GM10847 (cell line): ENCODE measurements around the gene MAGI3.

ENCODE experiments used
- POLR2A ChIP-seq: IDR thresholded peaks from 2 replicates; pipeline ENCODE4 v1.6.1; 2011; ENCODE audit not compliant: insufficient read length; ENCODE audit errors: extremely low read depth

MAGI3 gene

DNA sequence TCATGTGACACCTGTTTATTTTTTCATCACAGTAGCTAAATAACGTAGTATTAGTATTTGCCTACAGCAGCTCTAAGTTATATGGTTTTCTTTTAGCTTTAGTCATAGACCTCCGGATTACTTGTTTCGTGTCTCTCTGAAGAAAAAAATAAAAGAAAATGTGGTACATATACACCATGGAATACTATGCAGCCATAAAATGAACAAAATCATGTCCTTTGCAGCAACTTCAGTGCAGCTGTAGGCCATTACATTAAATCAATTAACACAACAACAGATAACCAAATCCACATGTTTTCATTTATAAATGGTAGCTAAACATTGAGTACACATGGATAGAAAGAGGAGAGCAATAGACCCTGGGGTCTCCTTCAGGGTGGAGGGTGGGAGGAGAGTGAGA is 142.7 kb downstream of the MAGI3 start:
- TF ChIP-seq POLR2A = no peak

GRCh38 chr1:113534130-113534817 is 144.0 kb downstream of the MAGI3 start:
- no peak for TF ChIP-seq POLR2A

DNA sequence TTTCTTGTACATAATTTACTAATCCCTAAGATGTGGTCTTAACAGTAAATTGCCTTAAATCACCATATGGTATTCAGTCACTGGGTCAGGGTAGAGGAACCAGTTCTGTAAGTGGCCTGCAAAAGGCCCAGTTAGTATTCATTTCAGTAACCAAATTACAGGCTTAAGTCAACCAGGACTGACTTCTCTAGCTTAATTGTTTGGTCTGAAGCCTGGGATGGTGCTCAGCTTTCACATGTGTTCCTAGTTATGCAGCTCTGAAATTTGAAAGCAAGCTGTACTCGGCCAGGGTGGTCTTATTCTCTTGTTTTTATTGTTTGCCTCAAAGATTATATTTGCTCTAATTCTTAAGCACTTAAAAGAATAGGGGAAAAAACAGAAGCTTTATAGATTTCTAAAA is 144.6 kb downstream of the MAGI3 start:
- TF ChIP-seq POLR2A = no peak

- TF ChIP-seq POLR2A = no peak
These were observed 146.0 kb downstream of the MAGI3 start for GRCh38 chr1:113536182-113536780.

DNA sequence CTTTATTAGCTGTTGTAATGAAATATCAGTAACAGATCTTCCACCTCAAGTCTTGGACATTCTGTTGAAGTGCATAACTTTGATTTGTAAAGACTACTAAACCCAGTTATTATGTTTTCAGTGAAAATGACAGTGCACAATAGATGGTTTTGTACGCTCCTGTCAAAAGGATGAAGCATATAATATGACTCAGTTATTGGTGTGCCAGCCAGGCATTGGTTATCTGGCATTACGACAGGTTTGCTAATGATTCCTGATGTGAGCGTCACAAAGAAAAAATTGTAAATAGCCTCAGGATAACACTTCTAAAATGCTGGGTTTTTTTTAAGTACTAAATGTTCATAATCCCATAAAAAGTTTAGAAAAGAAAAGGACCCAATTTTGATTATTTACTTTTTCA is 147.9 kb downstream of the MAGI3 start:
- no peak for TF ChIP-seq POLR2A

GRCh38 chr1:113540335-113540734 is 150.0 kb downstream of the MAGI3 start:
- TF ChIP-seq POLR2A = no peak

DNA sequence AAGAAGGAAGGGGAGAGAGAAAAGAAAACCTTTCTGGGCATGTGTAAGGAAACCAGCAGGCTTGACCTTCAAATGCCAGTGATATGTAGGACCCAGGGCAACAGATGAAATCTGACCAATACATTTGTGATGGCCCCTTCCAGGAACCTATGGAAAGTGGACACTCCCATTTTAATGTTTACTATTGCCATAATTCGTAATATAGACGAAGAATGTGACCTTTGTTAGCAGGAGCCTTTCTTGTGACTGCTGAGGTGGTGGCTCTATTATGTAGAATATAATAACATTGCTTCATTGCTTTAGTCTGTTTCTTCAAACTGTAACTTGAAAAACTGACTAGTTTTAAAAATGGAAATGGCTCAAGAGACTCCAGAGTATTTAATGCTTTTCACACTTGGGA is 150.8 kb downstream of the MAGI3 start:
- no peak for TF ChIP-seq POLR2A

DNA sequence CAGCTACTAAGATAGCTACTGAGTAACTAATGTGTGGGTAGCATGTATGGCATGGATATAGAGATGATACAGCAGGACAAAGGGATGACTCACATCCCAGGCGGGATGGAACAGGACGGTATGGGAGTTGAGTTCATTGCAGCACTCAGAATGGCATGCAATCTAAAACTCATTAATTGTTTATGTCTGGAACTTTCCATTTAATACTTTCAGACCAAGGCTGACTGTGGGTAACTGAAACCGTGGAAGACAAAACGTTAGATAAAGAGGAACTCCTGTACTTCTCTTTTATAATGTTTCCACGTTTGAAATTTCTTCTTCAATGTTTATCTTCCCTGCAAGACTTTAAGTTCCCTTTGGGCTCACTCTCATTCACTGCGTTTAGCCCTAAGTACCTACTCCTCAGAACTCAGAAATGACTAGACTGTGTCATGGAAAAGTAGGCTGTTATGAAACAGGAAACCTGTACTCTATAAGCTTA is 151.9 kb downstream of the MAGI3 start:
- no peak for TF ChIP-seq POLR2A

DNA sequence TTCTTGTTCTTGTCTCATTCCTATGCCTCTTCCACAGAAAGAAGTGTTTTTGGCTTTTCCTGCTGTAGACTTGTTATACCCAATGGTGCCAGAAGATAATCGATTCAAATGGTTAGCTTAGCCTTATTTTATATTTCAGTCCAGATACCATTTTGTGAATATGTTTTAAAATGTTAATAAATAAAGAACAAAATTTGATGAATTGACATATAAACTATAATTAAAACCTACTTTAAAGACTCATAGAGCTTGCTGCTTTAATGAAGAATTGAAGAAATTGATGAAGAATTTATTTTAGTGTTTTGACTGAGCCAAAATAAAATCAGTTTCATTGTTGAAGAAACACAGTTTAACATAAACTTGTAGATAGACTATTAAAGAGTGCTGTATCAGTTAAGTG is 152.8 kb downstream of the MAGI3 start:
- TF ChIP-seq POLR2A = no peak

- TF ChIP-seq POLR2A = no peak
These were observed 154.9 kb downstream of the MAGI3 start for GRCh38 chr1:113545210-113545609.

- TF ChIP-seq POLR2A = no peak
These were observed 155.3 kb downstream of the MAGI3 start for GRCh38 chr1:113545626-113546025.

GRCh38 chr1:113551728-113552127 is 161.4 kb downstream of the MAGI3 start:
- TF ChIP-seq POLR2A = no peak

- no peak for TF ChIP-seq POLR2A
These were observed 161.9 kb downstream of the MAGI3 start for GRCh38 chr1:113552244-113552643.

DNA sequence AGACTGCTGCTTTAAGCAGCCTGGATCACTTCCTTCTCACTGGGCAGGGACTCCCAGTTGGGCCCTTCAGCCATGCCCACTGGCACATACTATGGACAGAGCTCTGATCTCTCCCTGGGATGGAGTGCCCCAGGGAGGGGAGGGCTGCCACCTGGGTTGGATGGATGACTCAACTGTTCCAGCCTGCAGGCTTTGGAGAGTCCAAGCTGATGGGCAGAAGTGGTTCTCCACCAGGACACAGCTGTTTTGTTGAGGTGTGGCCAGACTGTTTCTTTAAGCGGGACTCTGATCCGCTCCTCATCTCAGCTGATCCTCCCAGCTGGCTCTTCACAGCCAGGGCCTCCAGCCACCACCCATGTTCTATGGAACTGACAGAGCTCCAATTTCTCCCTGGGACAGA is 166.9 kb downstream of the MAGI3 start:
- TF ChIP-seq POLR2A = no peak

GRCh38 chr1:113565621-113566020 is 175.3 kb downstream of the MAGI3 start:
- no peak for TF ChIP-seq POLR2A

- no peak for TF ChIP-seq POLR2A
These were observed 177.1 kb downstream of the MAGI3 start for GRCh38 chr1:113567427-113567826.

DNA sequence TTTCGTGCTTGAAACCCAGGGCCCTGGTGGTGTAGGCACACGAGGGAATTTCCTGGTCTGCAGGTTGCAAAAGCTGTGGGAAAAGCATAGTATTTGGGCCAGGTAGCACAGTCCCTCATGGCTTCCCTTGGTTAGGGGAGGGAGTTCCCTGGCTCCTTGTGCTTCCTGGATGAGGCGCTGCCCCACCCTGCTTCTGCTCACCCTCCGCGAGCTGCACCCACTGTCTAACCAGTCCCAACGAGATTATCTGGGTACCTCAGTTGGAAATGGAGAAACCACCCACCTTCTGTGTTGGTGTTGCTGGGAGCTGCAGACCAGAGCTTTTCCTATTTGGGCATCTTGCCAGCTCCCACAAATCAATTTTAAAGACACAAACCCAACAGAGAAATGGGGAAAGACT is 186.0 kb downstream of the MAGI3 start:
- TF ChIP-seq POLR2A = no peak
